C4-2B (cell line): ENCODE results near the gene SH3BP1.

ENCODE experiments used
- H3K27ac ChIP-seq: fragments of 450-650 bp; 2 replicates; pipeline ENCODE4 v1.5.1; 2017
- CTCF ChIP-seq: fragments of 450-650 bp; conservative IDR thresholded peaks from 2 replicates; pipeline ENCODE4 v1.5.1; 2017; ENCODE audit warnings: mild to moderate bottlenecking
- ZFX ChIP-seq: fragments of 450-650 bp; IDR thresholded peaks from 2 replicates; pipeline ENCODE4 v1.6.1; 2017

SH3BP1 gene

GRCh38 chr22:37604074-37604473 is 35.4 kb upstream of the SH3BP1 start:
- H3K27ac ChIP-seq = no peak overlapping the region
- TF ChIP-seq ZFX = no peak
- TF ChIP-seq CTCF = no peak

DNA sequence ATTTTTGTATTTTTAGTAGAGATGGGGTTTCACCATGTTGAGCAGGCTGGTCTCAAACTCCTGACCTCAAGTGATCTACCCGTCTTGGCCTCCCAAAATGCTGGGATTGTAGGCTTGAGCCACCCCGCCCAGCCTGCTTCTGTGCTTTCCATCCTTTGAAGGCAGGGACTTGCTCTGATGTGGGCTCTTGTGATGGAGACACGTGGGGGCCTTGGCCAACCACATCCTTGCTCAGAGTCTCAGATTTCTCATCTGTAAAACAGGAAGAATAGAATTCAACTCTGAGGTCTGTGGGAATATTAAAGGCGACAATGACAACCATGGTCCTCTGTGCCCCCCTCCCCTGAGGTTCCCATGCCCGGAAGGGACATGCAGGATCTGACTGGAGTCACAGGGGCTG is 34.6 kb upstream of the SH3BP1 start:
- no peak for TF ChIP-seq ZFX
- no peak for TF ChIP-seq CTCF
- peak overlapping the region; percentile 1; the same call in 1 of the 2 replicates for H3K27ac ChIP-seq

- peak overlapping the region; percentile 93 for H3K27ac ChIP-seq
- no peak for TF ChIP-seq ZFX
- TF ChIP-seq CTCF = peak; percentile 100
Observed at GRCh38 chr22:37607010-37607934, 32.2 kb upstream of the SH3BP1 start.

DNA sequence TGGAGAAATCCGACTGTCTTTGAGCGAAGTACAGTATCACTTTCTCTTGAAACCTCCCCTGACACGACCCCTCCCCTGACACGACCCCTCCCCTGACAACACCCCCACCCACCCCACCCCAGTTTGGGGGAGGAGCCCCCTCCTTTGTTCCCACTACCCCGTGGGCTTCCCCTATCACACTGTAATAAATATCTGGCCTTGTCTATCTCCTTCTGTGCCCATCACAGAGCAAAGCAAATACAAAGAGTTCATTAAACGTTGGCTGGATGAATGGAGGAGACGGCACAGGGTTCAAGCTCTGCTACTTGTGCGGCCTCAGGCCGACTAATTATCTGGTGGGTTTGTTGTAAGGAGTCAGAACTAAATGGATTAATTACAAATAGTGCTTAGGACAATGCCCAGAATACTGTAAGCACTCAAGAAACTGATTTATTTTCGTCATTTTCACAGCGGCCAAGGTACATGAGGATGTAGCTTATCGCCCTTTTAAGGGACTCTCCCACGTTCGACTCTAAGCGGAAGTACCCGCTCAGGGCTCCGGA is 31.5 kb upstream of the SH3BP1 start:
- TF ChIP-seq ZFX = no peak
- TF ChIP-seq CTCF = no peak
- peak overlapping the region; percentile 93 for H3K27ac ChIP-seq

- TF ChIP-seq ZFX (no peak), CTCF (no peak)
- H3K27ac ChIP-seq = peak within 1 kb of the TSS; percentile 93
Observed at GRCh38 chr22:37608477-37609239, 30.8 kb upstream of the SH3BP1 start, which contains the start of gene GGA1. GGA1 (plus strand) TSS chr22:37608834; CDS start chr22:37608861, 27 bp downstream.

DNA sequence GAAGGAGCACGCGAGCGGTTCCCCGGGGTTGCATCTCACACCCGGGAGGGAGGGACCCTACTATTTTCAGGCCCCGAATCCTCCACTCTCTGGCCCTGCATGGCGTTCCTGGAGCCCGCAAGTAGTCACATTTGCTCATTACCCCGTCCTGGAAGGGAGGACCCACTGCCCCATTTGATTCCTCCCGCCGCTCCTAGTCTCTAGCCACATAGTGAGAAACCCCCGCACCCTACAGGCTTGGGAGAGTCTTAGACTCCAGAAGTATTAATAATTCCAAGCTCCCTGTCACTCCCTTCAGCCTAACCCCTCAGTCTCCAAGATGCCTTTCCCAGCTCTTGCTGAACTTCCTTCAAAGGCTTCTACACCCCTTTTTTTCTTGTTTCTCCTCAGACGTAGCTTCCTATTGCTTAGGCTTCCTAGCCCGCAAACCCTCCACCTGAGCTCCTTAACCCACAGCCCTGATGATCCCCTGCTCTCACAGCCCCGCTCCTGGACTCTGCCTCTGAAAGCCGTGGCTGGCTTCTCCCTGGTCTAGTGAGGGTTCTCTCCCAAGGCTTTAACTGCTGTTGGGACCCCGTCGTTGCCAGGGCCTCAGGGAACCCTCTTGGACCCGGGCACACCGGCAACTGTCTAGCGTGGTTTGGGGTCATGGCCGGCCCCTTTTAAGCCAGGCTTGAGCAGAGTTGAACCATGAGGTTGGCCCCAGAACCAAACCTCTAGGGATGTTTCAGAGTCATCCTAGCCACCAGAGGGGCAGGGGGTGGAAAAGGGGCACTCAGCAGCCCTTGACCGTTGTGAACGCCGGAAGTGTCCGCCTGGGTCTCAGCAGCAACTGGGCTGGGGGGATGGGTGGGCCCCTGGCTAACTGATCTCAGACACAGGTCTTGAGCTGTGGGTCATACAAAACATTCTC is 30.0 kb upstream of the SH3BP1 start:
- TF ChIP-seq ZFX (no peak), CTCF (no peak)
- H3K27ac ChIP-seq = peak overlapping the region; percentile 93

- peak overlapping the region; percentile 93 for H3K27ac ChIP-seq
Observed at GRCh38 chr22:37610153-37610475, 29.4 kb upstream of the SH3BP1 start.
